ENCODE measurements around the gene TEPSIN.

GRCh38 chr17:81254955-81255717, 16.3 kb upstream of the TEPSIN start:
- TF ChIP-seq CTCF (optimal IDR thresholded peaks at IDR 0.05 in 1 of 3, IDR thresholded peaks at IDR 0.05 in 1 of 3, conservative IDR thresholded peaks at IDR 0.05 in 1 of 3; ENCODE audit: extremely low read depth in 1 of 3, insufficient read depth in 2 of 3, low read length in 3 of 3) (peak; percentile 56 to 71 (median 68)), EZH2 (IDR thresholded peaks at IDR 0.05; ENCODE audit: low read length) (no peak)
